GM19455 (cell line): ENCODE data around the gene TAF6.

ENCODE experiments used
- ATAC-seq: cut with Tn5 transposase; IDR thresholded peaks from one replicate; pipeline ENCODE4 v1.9.1; 2021; ENCODE audit not compliant: unreplicated experiment

The TAF6 gene

GRCh38 chr7:100075418-100075817 is 43.7 kb downstream of the TAF6 start:
- no peak for ATAC-seq

GRCh38 chr7:100074841-100075240 is 44.3 kb downstream of the TAF6 start:
- ATAC-seq, result no peak

GRCh38 chr7:100072462-100072861 is 46.7 kb downstream of the TAF6 start:
- no peak for ATAC-seq

- ATAC-seq, result no peak
Measured at GRCh38 chr7:100071018-100071723, 48.0 kb downstream of the TAF6 start.

GRCh38 chr7:100069991-100070390 is 49.2 kb downstream of the TAF6 start:
- no peak for ATAC-seq

GRCh38 chr7:100066953-100067352 is 52.2 kb downstream of the TAF6 start:
- ATAC-seq, result no peak

- ATAC-seq, result no peak
Measured at GRCh38 chr7:100065452-100066186, 53.5 kb downstream of the TAF6 start.

- no peak for ATAC-seq
Measured at GRCh38 chr7:100064162-100064561, 55.0 kb downstream of the TAF6 start.

- no peak for ATAC-seq
Measured at GRCh38 chr7:100063376-100063775, 55.8 kb downstream of the TAF6 start.

- no peak for ATAC-seq
Measured at GRCh38 chr7:100061518-100062193, 57.5 kb downstream of the TAF6 start.

GRCh38 chr7:100059251-100059739 is 59.9 kb downstream of the TAF6 start:
- ATAC-seq, result no peak
